HepG2 (cell line): ENCODE data around the gene OTOP1.
"Not testable (repeated sequence)": the region's sequence is repeated elsewhere in the genome, so short reads cannot be mapped to it uniquely, and the experiment has no call there.

Source experiments
- ARID3A ChIP-seq: IDR thresholded peaks from 2 replicates; pipeline ENCODE4 v1.6.1; 2012; ENCODE audit warnings: low read depth, low read length, improper control_type of control experiment
- ATF7 ChIP-seq, 2 experiments: fragments of 450-650 bp in 1 of 2; sonication (generic) in 1 of 2; formaldehyde crosslinking in 1 of 2; IDR thresholded peaks; 2 replicates each; pipeline versions ENCODE4 v1.4.0 to v1.6.1; 2016 to 2020; ENCODE audit warnings: antibody characterized with exemption in 1 of 2, mild to moderate bottlenecking in 1 of 2, missing genetic modification reagents in 1 of 2
- BCL3 ChIP-seq: sonication (generic); formaldehyde crosslinking; IDR thresholded peaks from 2 replicates; pipeline ENCODE4 v1.5.1; 2020; ENCODE audit warnings: mild to moderate bottlenecking, missing genetic modification reagents, moderate library complexity
- DPF2 ChIP-seq: sonication (generic); formaldehyde crosslinking; IDR thresholded peaks from 2 replicates; pipeline ENCODE4 v1.4.0; 2020; ENCODE audit warnings: mild to moderate bottlenecking, low read depth, missing genetic modification reagents, borderline replicate concordance
- EZH2 ChIP-seq: conservative IDR thresholded peaks from 2 replicates; pipeline ENCODE4 v1.6.1; 2012; ENCODE audit warnings: mild to moderate bottlenecking, low read depth, low read length, moderate library complexity
- GPN1 ChIP-seq: sonication (generic); formaldehyde crosslinking; IDR thresholded peaks from 2 replicates; pipeline ENCODE4 v1.5.1; 2020; ENCODE audit warnings: missing genetic modification reagents, borderline replicate concordance
- MAX ChIP-seq: IDR thresholded peaks from 2 replicates; pipeline ENCODE4 v1.6.1; 2012; ENCODE audit warnings: inconsistent platforms
- MXD1 ChIP-seq: sonication (generic); formaldehyde crosslinking; IDR thresholded peaks from 2 replicates; pipeline ENCODE4 v1.4.0; 2020; ENCODE audit warnings: mild to moderate bottlenecking, missing genetic modification reagents
- NFATC3 ChIP-seq: sonication (generic); formaldehyde crosslinking; IDR thresholded peaks from 2 replicates; pipeline ENCODE4 v1.5.1; 2020; ENCODE audit warnings: mild to moderate bottlenecking, missing genetic modification reagents
- RFX5 ChIP-seq: IDR thresholded peaks from 2 replicates; pipeline ENCODE4 v1.6.1; 2011; ENCODE audit warnings: low read depth, low read length, improper control_type of control experiment
- SIN3B ChIP-seq: fragments of 150-350 bp; IDR thresholded peaks from 2 replicates; pipeline ENCODE4 v1.6.1; 2014; ENCODE audit warnings: low read length
- ZNF563 ChIP-seq: sonication (generic); formaldehyde crosslinking; IDR thresholded peaks from 2 replicates; pipeline ENCODE4 v1.8.0; 2022; ENCODE audit warnings: mild to moderate bottlenecking, moderate library complexity, missing genetic modification reagents
- ZNF724P ChIP-seq: sonication (generic); formaldehyde crosslinking; IDR thresholded peaks from 2 replicates; pipeline ENCODE4 v1.8.0; 2022; ENCODE audit warnings: missing genetic modification reagents, borderline replicate concordance

GRCh38 chr4:4142679-4143078 lies 84.0 kb downstream of the OTOP1 start:
- not testable (repeated sequence) for TF ChIP-seq EZH2; SIN3B; ZNF563 (CRISPR knock-in tag); ARID3A; NFATC3 (CRISPR knock-in tag); MXD1 (CRISPR knock-in tag); GPN1 (CRISPR knock-in tag); ATF7 (IDR thresholded peaks at IDR 0.05); ATF7 (CRISPR knock-in tag; IDR thresholded peaks at IDR 0.05); DPF2 (CRISPR knock-in tag); BCL3; MAX; ZNF724P (CRISPR knock-in tag); RFX5
